ENCODE measurements around the gene LRRC15.

LRRC15 gene

DNA sequence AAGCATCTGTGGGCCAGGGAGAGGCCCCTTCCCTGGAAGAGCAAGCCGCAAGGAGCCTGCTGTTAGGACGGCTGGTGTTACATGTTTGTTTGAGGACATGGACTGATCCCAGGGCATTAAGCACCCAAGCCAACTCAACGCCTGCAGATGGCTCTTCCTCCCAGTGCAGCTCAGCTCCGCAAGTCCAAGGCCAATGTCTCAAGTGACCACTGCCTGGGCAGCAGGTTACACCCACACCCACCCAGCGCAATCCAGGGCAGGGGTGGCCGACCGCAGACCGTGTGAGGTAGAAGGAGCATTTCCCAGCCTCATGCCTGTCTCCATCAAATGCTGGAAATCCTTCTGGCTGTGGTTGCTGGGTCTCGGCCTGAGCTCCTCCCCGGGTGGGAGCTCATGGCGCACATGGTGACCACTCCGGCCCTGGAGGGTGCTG is 15.0 kb upstream of the LRRC15 start:
- DNase-seq (ENCODE audit: low read depth, low spot score), result no peak

DNA sequence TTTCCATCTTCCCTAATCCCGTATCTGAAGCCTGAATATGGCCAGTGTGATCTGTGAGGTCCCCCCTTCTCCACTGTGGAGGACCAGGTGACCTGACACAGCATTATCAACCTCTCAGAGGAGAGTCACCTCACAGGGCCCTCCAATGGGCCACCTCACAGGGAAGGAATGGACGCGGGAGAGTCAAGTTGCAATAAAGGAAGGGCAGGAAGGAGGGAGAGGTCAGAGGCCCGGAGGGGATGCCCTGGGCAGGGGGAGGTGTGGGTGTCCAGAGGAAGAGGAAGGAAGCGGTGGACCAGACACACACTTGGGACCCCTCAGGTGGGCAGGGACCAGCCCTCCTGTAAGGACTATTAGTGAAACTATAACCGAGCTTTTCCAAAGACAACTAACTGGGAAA is 14.6 kb upstream of the LRRC15 start:
- no peak for DNase-seq (ENCODE audit: low read depth, low spot score)

- no peak for DNase-seq (ENCODE audit: low read depth, low spot score)
Observed at GRCh38 chr3:194383276-194383940, 13.9 kb upstream of the LRRC15 start.

DNA sequence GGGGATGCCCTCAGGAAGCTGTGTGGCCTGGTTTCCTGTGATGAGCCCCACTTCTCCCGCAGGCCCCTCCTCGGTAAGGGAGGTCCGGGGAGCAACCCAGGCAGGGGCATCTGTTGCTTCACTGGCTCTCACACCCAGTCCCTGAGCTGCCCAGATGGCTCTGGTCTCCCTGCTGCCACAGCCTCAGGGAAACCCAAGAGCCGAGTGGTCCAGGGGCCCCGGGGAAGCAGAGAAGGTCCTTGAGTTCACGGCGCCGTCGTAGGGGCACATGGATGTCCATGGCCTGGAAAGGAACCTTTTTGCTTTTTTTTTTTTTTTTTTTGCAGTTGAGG is 13.3 kb upstream of the LRRC15 start:
- DNase-seq (ENCODE audit: low read depth, low spot score), result no peak

DNA sequence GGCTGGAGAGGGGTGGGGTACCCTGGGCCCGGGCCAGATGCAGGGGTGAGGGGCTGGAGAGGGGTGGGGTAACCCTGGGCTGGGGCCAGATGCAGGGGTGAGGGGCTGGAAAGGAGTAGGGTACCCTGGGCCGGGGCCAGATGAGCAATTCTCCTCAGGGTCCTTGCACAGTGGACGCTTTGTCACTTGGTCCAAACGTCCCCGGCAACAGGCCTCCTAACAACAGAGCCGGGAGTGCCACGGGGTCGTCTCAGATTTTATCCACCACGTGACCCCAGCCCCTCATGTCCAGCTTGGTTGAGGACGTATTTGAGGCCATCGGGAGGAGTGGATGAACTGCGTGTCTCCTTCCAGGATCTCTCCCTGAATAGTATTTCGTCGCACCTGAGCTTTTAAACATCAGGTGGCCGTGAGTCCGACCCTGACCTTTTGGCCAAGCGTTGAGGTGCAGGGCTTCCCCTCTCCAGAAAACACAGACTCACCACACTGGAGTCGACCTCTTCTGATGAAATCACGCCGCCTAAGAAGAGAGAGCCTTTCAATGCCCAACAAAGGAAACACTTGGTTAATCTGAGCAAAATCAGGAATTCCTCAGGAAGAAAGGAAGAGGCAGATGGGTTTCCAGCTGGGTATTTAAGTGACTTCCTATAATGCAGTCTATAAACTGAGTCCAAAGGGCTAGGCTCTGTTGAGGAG is 12.8 kb upstream of the LRRC15 start:
- DNase-seq (ENCODE audit: low read depth, low spot score), result no peak

DNA sequence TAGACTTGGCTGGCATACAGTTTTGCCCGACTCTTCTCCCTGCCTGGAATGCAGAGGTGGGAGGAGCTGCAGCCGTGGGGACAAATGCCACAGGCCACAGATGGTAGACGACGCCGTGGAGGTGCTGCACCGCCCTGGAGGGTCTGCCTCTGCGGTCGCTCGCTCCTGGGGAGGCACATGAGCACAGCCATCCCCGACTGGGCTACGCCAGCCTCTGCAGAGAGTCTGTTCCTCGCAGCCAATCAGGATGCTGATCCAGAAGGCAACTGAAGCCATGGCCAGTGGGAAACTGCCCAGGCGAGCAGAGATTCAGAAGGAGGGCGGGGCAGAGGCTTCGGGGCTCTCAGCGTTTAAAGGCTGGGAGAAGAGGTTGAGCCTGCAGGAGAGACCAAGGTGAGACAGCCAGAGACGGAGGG is 11.9 kb upstream of the LRRC15 start:
- no peak for DNase-seq (ENCODE audit: low read depth, low spot score)

GRCh38 chr3:194380326-194380725 is 10.8 kb upstream of the LRRC15 start:
- DNase-seq (ENCODE audit: low read depth, low spot score), result no peak

- no peak for DNase-seq (ENCODE audit: low read depth, low spot score)
Observed at GRCh38 chr3:194379651-194380050, 10.1 kb upstream of the LRRC15 start.

DNA sequence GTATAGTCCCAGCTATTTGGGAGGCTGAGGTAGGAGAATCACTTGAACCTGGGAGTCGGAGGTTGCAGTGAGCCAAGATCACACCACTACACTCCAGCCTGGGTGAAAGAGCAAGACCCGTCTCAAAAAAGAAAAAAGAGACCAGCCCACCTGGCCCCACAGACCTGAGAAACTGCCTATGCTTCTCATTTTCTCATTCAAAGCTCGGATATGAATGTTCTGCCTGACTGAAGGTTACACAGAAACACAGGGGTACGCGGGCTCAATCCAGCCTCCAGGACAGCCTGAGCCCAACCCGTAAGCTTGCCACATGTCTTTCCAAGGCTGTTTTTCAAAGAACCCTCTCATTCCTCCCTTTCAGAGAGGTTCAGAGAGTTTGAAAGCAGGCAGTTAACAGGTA is 9.7 kb upstream of the LRRC15 start:
- no peak for DNase-seq (ENCODE audit: low read depth, low spot score)

DNA sequence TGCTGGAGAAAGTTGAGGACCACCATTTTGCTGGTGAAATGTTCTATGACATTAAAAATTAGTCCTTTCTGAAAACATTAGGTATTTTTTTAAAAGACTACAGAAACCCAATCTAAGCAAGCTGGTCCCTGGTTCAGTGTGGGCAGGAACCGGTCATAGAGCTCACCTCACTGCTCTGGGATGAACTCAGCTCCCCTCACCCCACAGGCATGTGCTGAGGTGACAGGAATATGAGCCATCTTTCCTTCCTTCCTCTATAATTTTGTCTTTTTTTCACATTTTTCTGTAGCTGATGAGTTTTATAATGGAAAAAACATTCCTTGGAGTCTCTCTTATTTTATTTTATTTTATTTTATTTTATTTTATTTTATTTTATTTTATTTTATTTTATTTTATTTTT is 8.2 kb upstream of the LRRC15 start:
- DNase-seq (ENCODE audit: low read depth, low spot score), result no peak

- DNase-seq (ENCODE audit: low read depth, low spot score), result no peak
Observed at GRCh38 chr3:194376241-194376560, 6.7 kb upstream of the LRRC15 start.

DNA sequence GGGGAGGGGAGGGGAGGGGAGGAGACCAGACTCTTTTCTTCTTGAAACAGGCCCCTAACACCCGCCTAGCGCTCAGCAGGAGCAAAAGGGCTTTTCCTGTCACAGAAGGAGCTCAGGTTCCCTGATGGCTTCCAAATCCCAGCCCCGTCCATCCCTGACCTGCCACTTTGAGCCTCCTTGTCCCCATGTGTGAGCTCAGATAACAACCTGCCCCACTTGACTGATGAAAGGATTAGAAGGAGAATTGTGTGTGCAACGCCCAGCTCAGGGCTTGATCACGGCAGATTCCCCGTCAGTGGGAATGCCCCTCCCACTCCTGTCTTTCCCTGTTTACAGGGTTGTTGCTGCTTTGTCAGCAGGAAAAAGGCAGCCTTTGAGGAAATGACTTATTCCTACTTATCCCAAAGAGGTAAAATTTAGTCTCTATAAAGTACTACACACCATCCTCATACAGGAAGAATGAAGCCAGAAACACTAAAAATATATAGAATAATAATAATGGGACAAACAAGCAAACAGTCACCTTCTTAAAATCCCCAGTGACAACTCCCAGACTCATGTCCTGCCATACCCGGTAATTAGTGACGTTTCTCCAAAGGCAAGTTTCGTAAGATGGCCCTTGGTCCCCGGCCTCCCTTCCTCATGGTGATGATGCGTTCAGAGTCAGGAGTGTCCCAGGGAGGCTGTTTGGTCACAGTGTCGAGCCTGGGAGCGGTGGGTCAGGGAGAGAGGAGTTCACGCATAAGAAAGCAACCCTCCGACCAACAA is 6.1 kb upstream of the LRRC15 start:
- no peak for DNase-seq (ENCODE audit: low read depth, low spot score)

GRCh38 chr3:194374935-194375334 is 5.4 kb upstream of the LRRC15 start:
- DNase-seq (ENCODE audit: low read depth, low spot score), result no peak

DNA sequence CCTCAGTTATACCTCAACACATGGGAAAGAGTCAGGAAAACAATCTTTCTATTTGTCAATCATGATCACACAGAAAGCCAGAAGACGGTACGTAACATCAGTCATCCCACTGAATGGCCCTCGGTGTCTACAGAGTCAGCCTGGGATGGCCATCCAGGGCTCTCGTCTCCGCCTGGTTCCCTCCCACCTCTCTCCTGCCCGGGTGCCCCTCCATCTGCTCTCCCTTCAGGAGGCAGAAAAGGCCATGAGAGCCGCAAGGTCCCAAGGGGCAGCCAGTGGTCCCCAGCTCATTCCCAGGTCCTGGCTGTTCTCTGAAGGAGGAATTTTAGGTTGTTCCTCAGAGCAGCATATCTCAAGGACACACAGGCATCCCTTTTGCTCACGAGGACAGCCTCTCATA is 4.4 kb upstream of the LRRC15 start:
- no peak for DNase-seq (ENCODE audit: low read depth, low spot score)

- no peak for DNase-seq (ENCODE audit: low read depth, low spot score)
Observed at GRCh38 chr3:194373028-194373427, 3.5 kb upstream of the LRRC15 start.

GRCh38 chr3:194370753-194371152 is 1.2 kb upstream of the LRRC15 start:
- no peak for DNase-seq (ENCODE audit: low read depth, low spot score)

DNA sequence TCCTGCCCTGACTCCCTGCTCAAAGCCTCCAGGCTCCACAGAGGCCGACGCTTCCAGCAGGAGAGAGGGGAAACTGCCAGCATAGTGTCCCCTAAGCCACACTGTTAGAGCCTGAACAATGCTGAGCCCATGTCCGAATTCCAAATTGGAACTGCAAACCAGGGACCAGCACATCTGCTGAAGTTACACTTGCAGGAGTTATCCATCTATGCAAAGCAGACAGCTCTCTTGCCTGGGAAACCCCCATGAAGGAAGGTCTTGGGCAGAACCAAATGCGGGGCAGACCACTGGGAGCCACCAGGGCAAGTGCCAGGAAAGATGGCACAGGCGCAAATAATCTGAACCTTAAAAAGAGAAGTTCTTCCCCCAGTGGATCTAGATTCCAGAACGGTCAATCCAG is 625 bp downstream of the LRRC15 start:
- no peak for DNase-seq (ENCODE audit: low read depth, low spot score)

- no peak for DNase-seq (ENCODE audit: low read depth, low spot score)
Observed at GRCh38 chr3:194367992-194368841, 1.3 kb downstream of the LRRC15 start.

DNA sequence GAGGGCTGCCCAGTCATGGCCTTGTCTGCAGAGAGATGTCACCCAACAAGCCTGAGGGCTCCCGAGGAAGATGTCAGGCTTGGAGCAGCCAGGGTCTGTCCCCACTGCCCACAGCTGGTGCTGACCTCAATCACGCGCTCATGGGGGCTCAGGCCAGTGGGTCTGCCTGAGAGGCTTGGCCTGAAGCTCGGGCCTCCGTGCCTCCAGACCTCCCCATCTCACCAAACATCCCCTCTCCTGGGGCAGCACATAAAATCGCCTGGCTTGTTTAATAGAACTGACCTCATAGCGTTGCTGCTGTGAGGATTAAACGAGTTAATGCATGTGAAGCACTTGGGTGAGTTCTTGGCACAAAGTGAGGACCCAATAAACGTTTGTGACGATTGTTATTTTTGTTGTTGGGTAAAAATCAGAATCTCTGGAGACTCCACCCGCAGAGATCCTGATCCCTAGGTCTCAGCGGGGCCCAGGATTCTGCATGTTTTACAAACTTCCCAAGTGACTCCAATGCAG is 3.5 kb downstream of the LRRC15 start:
- no peak for DNase-seq (ENCODE audit: low read depth, low spot score)

GRCh38 chr3:194365526-194365925 is 4.0 kb downstream of the LRRC15 start:
- no peak for DNase-seq (ENCODE audit: low read depth, low spot score)

- DNase-seq (ENCODE audit: low read depth, low spot score), result no peak
Observed at GRCh38 chr3:194364652-194365434, 4.7 kb downstream of the LRRC15 start.

All from activated CD4-positive, CD25-positive, alpha-beta regulatory T cell treated with anti-CD3 and anti-CD28 coated beads, Interleukin-2, amount 50 U/mL, for 16 hours (primary cell).